Endothelial cell of umbilical vein (primary cell): ENCODE measurements around the gene GAS2L2. TPM values are rescaled to one million over a fixed set of nuclear protein-coding genes. Genes with fewer than 3 reads are reported as not detected.
A peak's percentile ranks its signal among the peaks of the same experiment; 100 is the strongest.

Source experiments
- BruUV-seq: library from RNA; stranded (reverse); fragments of 400-500 nt; replicated peaks from 2 replicates; lab custom pipeline; 2021; lab: Mats Ljungman, UMichigan
- CTCF ChIA-PET: fragments of 300-600, 350-600 bp; sonication (Branson Sonifier 250); formaldehyde crosslinking; loops from one replicate; lab custom pipeline; 2021; ENCODE audit warnings: antibody characterized with exemption, inconsistent platforms; lab: Charles Lee
- POLR2A ChIA-PET: fragments of 300-600, 350-600 bp; sonication (Branson Sonifier 250); formaldehyde crosslinking; loops from one replicate; lab custom pipeline; 2021; ENCODE audit warnings: antibody characterized with exemption, inconsistent platforms; lab: Charles Lee
- DNase-seq: peaks from one replicate; pipeline ENCODE4 v3.0.0-alpha.2; 2011; ENCODE audit warnings: low read depth, low spot score
- FAIRE-seq: peaks from 2 replicates; lab custom pipeline; 2011; peaks lifted over from hg19 to GRCh38; lab: Jason Lieb, UNC
- H2AFZ ChIP-seq: 2 replicates; pipeline ENCODE4 v1.6.0; 2012; ENCODE audit warnings: low read depth, low read length, control low read depth, inconsistent platforms
- H3K27ac ChIP-seq: 2 replicates; pipeline ENCODE4 v1.5.1; 2011; ENCODE audit warnings: low read depth, mild to moderate bottlenecking, control low read depth, low read length, moderate library complexity; ENCODE audit not compliant: insufficient read depth
- H3K27me3 ChIP-seq, 2 experiments: 2 replicates each; pipeline versions ENCODE4 v1.6.0 to v1.6.1; 2011; ENCODE audit warnings: low read length in 2 of 2, mixed read lengths in 1 of 2; ENCODE audit not compliant: control insufficient read depth in 2 of 2, insufficient read depth in 2 of 2
- H3K36me3 ChIP-seq, 2 experiments: 2 replicates in 1 of 2; 3 replicates in 1 of 2; pipeline ENCODE4 v1.5.1; 2011; ENCODE audit warnings: low read length in 2 of 2, mild to moderate bottlenecking in 1 of 2, moderate library complexity in 1 of 2; ENCODE audit not compliant: control insufficient read depth in 2 of 2, insufficient read depth in 2 of 2; ENCODE audit errors: extremely low read depth in 1 of 2
- H3K4me1 ChIP-seq: 3 replicates; pipeline ENCODE4 v1.5.1; 2011; ENCODE audit warnings: mild to moderate bottlenecking, low read length; ENCODE audit not compliant: control insufficient read depth, insufficient read depth; ENCODE audit errors: extremely low read depth
- H3K4me2 ChIP-seq: 2 replicates; pipeline ENCODE4 v1.6.1; 2011; ENCODE audit warnings: low read length, control low read depth, mixed read lengths; ENCODE audit not compliant: insufficient read depth
- H3K4me3 ChIP-seq, 3 experiments: fragments of 200-600 bp in 1 of 3; sonication (generic), shearing (Covaris generic) in 1 of 3; replicated peaks in 1 of 3; 2 replicates each; pipeline ENCODE4 v1.5.1; 2011 to 2016; ENCODE audit warnings: control low read depth in 3 of 3, low read length in 3 of 3, mild to moderate bottlenecking in 2 of 3, inconsistent platforms in 1 of 3, low read depth in 1 of 3, moderate library complexity in 1 of 3; ENCODE audit not compliant: insufficient read depth in 1 of 3
- H3K79me2 ChIP-seq: 2 replicates; pipeline ENCODE4 v1.6.0; 2012; ENCODE audit warnings: low read length, inconsistent platforms; ENCODE audit not compliant: control insufficient read depth, insufficient read depth
- H3K9ac ChIP-seq: replicated peaks from 2 replicates; pipeline ENCODE3; 2011; ENCODE audit warnings: low read length, control low read depth; ENCODE audit not compliant: insufficient read depth; ENCODE audit errors: extremely low read depth
- H3K9me1 ChIP-seq: replicated peaks from 3 replicates; pipeline ENCODE4 v1.6.0; 2011; ENCODE audit warnings: mild to moderate bottlenecking, low read length; ENCODE audit not compliant: control insufficient read depth, insufficient read depth; ENCODE audit errors: extremely low read depth
- H3K9me3 ChIP-seq: replicated peaks from 2 replicates; pipeline ENCODE4 v1.5.1; 2012; ENCODE audit warnings: low read length, inconsistent platforms; ENCODE audit not compliant: control insufficient read depth, insufficient read depth
- H4K20me1 ChIP-seq: replicated peaks from 2 replicates; pipeline ENCODE3; 2011; ENCODE audit warnings: mild to moderate bottlenecking, low read length; ENCODE audit not compliant: control insufficient read depth, insufficient read depth; ENCODE audit errors: extremely low read depth
- EZH2 ChIP-seq: IDR thresholded peaks from 2 replicates; pipeline ENCODE4 v1.6.1; 2012; ENCODE audit warnings: borderline replicate concordance, low read depth, mild to moderate bottlenecking, moderate library complexity, low read length, inconsistent platforms; ENCODE audit not compliant: severe bottlenecking
- MYC ChIP-seq: IDR thresholded peaks from one replicate; pipeline ENCODE4 v1.6.1; 2011; ENCODE audit warnings: mild to moderate bottlenecking, low read depth, low read length
- POLR2A ChIP-seq: IDR thresholded peaks from 2 replicates; pipeline ENCODE4 v1.6.1; 2012; ENCODE audit warnings: low read depth, mild to moderate bottlenecking, control low read depth, low read length
- POLR2AphosphoS5 ChIP-seq: IDR thresholded peaks from 2 replicates; pipeline ENCODE4 v1.6.1; 2012; ENCODE audit warnings: low read depth, mild to moderate bottlenecking, control low read depth, low read length, moderate library complexity; ENCODE audit not compliant: insufficient read depth
- dilution Hi-C: fragments of 300-500 bp; cut with MboI; formaldehyde crosslinking; loops from one replicate; pipeline ENCODE4 v1.15.0; 2019; ENCODE audit warnings: low sequenced_read_pairs; ENCODE audit not compliant: extremely low pct_ligation_motif_present
- intact Hi-C: fragments of 100-400 bp; cut with micrococcal nuclease; formaldehyde crosslinking; loops from one replicate; pipeline ENCODE4 v1.10.0; 2022
- polyA plus RNA-seq, 4 experiments: library from polyadenylated mRNA; depleted of rRNA in 3 of 4; stranded (reverse) in 3 of 4; unstranded in 1 of 4; fragments of >200 nt; gene quantifications; 2 replicates each; pipeline versions ENCODE4 v1.2.1 to v1.2.3, GENCODE V29; 2011 to 2012; ENCODE audit warnings: missing spikeins in 1 of 4
- total RNA-seq: library from RNA; stranded (reverse); gene quantifications from 2 replicates; pipeline ENCODE4 v1.2.3, GENCODE V29; 2021

Gene GAS2L2
- total and polyA plus RNA-seq, 2 donors (not counting 3 experiments of a cell fraction or from before 2014, with no cell fraction given) = not detected

GRCh38 chr17:35795007-35795870, 42.2 kb upstream of the GAS2L2 start, which contains the start of gene MMP28:
Gene MMP28 (minus strand): TSS chr17:35795641. CDS start chr17:35795377, 264 bp downstream.
- Histone ChIP-seq H3K79me2 (no peaks in the 10 kb centered on the region), H3K9me1 (no peaks in the 10 kb centered on the region), H3K36me3 (no peaks in the 10 kb centered on the region), H4K20me1 (no peaks in the 10 kb centered on the region), H3K4me3 (peak within 1 kb of the TSS in 2 of 3 experiments; percentile 3 to 46), H2AFZ (peak within 1 kb of the TSS; percentile 2), H3K9ac (no peak within 1 kb of the TSS), H3K4me2 (peak within 1 kb of the TSS; percentile 62), H3K27me3 (peaks cover 41 to 63% of the 10 kb centered on the region in 2 experiments), H3K27ac (no peak within 1 kb of the TSS), H3K9me3 (no peaks in the 10 kb centered on the region), H3K4me1 (peaks cover 11% of the 10 kb centered on the region)
- CTCF ChIA-PET = interaction anchor here (0.8 to 8.1 kb wide), 6 partner anchors 10 to 31 kb away, joined by 3 to 68 read pairs (median 5); partner anchors contain the start of gene TAF15
- dilution Hi-C loops = no loop called here
- POLR2A ChIA-PET = no interaction called here
- BruUV-seq = no TSS peak
- DNase-seq (peak; percentile 34), FAIRE-seq (no peak)
- TF ChIP-seq MYC (no peak), POLR2AphosphoS5 (no peak), EZH2 (peak; percentile 72)
- intact Hi-C loops = no loop called here

GRCh38 chr17:35793257-35793656, 40.2 kb upstream of the GAS2L2 start:
- POLR2A ChIA-PET = interaction anchor here (1.1 kb wide), 1 partner anchor 16 kb away, joined by 3 read pairs; the partner anchor contains the start of gene TAF15

More at GRCh38 chr17:35793257-35793656, 40.2 kb upstream of the GAS2L2 start:
- Histone ChIP-seq H4K20me1 (no peaks in the 10 kb centered on the region), H3K4me1 (peaks cover 4% of the 10 kb centered on the region), H2AFZ (no peak overlapping the region), H3K79me2 (no peaks in the 10 kb centered on the region), H3K36me3 (no peaks in the 10 kb centered on the region), H3K4me2 (no peak overlapping the region), H3K9me1 (no peaks in the 10 kb centered on the region), H3K4me3 (no peak overlapping the region), H3K9ac (no peak overlapping the region), H3K27me3 (peaks cover 48 to 63% of the 10 kb centered on the region in 2 experiments), H3K9me3 (no peaks in the 10 kb centered on the region), H3K27ac (no peak overlapping the region)
- FAIRE-seq (no peak), DNase-seq (no peak)
- BruUV-seq = no TSS peak
- intact Hi-C loops = no loop called here
- dilution Hi-C loops = no loop called here
- TF ChIP-seq POLR2AphosphoS5 (no peak), MYC (no peak), POLR2A (no peak)
- CTCF ChIA-PET = interaction anchor here (0.6 to 8.1 kb wide), 5 partner anchors 11 to 29 kb away, joined by 3 to 68 read pairs (median 5); no protein-coding TSS in a partner anchor
